Germinal center (tissue), 1 donor: ENCODE data around the gene MROH2A.

ENCODE experiments used
- DNase-seq: peaks from one replicate; pipeline ENCODE4 v3.0.0; 2012; ENCODE audit warnings: mixed read lengths, low spot score

MROH2A gene

DNA sequence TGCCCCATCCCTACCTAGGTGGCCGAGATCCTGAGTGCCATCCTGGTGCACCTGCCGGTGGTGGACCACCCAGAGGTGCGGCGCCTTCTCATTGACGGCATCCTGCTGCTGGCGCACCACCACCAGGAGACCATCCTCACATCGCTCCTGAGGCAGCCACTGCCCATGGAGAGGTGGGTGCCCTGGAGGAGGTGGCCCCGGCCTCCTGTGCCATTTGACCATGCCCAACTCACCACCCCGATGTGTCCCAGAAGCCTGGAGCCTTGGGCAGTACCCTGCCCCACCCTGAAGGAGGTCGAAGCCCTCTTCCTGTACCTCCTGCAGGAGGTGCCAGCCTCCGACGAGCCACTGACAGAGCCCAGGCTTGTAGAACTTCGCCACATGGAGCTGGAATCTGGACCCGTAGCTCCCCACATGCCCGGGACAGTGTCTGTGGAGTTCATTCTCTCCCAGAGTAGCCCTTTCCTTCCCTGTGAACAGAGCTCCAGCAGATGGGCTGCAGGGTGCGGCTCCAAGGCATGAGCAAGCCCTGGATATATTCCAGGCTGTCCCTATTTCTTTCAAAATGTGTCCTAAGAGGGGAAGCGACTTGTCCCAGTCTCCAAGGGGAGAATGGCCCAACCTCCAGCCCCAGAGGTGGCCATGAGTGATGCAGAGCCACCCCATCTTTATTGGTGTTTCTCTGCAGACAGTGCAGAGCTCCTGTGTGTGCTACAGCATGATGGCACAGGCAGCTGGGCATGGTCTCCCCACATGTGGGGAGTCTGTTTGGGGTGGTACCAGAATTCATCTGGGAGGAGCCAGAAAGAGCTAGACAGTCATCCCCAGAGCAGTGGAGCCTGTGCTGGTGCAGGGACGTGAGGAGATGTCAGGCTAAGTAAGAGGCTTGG is 42.0 kb downstream of the MROH2A start:
- no peak for DNase-seq

DNA sequence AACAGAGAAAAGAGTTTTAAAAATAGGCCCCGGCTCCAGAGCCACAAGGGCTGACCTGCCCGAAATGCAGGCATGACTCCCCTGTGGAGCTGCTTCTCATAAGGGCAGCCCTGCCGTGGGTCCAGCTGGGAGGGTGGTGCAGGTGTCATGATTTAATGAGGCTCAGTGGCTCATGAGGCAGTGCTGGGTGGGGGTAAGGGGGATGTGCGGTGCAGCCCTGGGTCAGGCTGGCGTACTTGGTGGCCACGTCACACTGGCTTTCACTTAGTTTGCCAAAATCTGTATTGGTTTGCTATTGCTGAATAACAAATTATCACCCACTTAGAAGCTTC is 42.6 kb downstream of the MROH2A start:
- DNase-seq = no peak

- DNase-seq = no peak
These were observed 43.1 kb downstream of the MROH2A start for GRCh38 chr2:233821196-233821595.

DNA sequence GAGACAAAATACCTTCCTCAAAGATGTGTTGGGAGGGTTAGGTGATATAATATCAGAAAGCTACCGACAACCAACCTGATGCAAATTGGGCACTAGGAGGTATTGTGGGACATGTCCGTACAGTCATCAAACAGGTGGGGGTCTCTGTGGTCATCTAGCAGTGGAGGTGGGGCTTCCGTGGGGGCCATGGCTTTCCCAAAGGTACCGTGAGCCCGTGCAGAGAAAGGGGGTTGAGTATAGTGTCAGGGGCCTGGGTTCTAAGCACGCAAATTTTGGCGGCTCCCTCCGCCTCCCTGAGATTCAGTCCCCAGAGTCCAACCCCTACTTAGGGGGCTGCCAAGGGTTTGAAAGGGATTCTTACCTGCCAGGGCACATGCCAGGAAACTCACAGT is 43.6 kb downstream of the MROH2A start:
- no peak for DNase-seq

DNA sequence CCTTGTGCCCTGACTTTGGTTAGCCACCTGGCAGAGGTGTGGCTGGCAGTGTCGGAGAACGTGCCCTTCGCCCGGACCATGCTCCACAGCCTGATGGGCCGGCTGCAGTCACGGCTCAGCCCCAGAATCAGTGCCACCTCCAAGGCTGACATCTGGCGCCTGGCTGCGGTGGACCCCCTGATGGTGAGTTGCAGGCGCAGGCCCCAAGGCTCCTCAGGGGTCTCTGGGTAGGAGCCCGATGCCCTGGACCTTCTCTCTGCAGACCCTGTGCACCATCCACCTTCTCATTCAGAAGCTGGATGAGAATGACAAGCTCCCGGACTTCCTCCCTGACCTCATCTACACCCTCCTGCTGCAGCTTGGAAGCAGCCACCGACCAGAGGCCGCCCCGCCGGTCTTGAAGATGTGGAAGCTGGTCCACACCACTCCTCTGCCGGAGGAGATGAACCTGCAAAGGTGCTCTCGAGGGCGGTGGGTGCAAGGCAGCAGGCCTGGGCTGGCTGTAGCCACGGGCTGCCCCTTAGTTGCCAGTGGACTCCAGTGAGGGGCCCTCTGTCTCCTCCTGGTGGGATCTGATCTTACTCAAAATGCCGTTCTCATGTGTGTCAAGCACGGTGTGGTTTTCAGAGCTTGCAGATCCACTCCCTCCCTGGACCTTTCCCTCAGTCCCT is 44.1 kb downstream of the MROH2A start:
- DNase-seq = no peak

DNA sequence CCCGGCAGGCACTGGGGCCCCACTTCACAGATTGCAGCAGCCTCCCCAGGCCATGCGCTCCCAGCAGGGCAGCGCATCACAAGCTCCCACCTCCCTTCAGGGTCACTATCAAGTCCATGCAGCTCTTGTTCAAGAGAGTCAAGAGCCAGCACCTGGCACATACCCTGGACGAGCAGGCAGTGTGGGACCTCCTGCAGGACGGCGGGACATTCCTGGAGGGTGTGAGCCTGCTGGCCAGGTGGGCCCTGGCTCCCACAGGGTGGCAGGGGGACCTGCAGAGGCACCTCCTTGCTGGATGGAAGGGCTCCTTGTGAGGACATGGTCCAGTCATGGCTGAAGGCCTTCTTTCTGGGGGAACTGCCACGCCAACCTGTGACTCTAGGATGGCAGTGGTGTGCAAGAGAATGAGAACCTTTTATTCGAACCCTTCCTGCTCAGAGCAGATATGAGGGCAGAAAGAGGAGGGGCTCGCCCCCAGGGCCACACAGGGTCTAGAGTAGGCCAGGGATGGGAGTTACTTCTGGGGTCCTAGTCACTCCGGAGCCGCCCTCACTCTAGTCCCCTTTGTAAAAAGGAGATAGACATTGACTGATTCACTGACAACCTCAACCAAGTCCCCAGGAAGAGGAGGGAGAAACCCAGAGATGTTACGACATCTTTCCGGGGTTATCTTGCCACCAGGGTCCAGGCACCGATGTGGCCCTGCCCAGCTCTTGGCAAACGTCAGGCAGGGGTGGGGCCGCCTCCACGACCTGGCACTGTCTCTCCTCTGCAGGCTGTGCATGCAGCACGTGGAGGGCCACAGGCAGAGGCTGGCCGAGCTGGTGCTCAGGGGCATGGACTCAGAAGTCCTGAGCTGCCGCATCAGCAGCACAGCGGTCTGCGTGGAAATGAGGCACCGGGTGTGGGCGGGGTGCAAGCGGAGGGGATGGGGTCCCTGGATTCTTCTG is 44.9 kb downstream of the MROH2A start:
- no peak for DNase-seq

- no peak for DNase-seq
These were observed 45.6 kb downstream of the MROH2A start for GRCh38 chr2:233823731-233824121.

- DNase-seq = no peak
These were observed 46.2 kb downstream of the MROH2A start for GRCh38 chr2:233824373-233824772.

- DNase-seq = no peak
These were observed 50.5 kb downstream of the MROH2A start for GRCh38 chr2:233828546-233829192.

DNA sequence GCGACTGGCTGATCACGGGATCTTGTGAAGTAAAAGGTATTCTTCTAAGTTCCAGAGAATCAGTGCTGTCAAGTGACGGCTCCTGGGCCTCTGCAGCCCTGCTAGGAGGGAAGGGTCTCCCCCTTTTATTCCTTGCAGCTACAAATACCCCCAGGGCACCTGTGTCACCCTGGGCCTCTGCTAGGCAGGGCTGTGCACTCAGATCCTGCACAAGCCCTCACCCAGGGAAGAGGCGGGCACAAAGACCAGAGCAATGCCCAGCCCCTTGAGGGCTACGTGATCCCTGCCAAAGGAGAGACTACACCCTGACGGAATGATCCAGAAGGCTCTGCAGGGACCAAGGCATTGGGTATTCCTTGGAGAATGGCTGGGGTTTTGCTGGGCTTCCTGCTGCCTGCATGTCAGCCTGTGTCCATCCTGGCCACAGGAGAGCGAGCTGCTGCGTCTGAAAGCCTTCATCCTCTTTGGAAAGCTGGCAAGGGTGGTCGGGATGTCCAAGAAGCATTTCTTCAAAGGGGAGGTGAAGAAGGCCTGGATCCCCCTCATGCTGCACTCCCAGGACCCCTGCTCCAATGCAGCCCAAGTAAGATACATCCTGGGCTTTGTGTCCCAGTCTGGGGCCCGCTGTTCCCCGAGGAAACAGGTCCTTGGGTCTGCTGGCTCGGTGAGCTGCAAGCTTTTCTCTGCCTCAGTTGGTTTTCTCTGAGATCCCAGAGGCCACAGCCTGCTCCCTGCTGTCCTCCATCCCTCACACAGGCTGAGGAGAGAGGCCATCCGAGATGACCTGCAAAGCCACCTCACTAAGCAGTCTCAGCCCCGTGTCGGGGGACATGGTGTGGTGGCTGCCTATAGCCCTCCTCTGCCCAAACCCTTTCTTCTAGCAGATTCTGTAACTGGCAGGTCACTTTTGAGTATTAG is 51.3 kb downstream of the MROH2A start:
- DNase-seq = no peak

GRCh38 chr2:233830111-233830802 is 52.1 kb downstream of the MROH2A start:
- no peak for DNase-seq

DNA sequence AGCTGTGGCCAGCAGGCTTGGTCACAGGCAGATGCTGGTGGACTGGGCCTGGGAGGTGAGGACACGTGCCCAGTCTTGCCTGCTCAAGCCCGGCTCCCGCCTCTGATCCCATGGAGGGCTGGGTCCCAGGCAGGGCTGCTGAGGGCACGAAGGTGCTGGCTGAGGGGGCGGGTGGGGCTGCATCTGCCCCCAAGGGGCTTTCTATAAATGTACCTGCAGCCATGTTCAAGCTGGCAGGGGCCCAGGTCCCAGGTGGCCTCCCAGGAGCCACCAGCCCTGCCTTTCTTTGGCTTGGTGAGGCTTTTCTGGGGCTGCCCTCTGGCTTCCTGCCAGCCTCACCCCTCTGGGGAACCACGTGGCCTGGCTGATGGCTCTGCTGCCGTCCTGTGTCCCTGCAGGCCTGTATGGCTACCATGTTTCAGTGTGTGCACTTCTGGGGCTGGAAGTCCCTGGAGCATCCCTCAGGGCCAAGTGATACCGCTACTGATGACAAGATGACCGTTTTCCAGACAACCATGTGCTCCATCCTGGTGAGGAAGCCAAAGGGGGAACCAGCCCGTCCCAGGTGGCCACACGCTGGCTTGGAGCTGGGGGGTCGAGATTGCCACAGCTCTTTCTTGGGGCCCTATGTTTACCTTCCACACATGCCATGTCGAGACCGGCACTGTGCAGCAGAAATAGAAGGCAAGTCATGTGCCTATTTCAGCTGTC is 53.0 kb downstream of the MROH2A start:
- peak; percentile 21 for DNase-seq

DNA sequence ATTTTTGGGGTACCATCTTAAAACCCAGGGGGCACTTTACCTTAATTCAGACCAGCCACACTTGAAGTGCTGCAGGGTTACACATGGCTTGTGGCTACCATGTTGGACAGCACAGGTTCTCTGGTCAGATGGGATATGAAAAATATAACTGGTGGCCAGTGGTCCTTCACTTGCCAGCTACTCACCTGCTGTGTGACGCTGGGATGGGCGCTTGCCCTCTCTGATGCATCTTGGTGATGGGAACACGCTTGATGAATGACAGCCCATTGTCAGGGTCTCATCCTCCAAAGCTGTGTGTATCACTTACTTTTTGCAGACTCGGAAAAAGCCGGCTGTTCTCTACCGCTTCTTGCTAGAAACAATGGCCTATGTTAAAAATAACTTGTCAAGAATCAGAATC is 53.7 kb downstream of the MROH2A start:
- DNase-seq = no peak

DNA sequence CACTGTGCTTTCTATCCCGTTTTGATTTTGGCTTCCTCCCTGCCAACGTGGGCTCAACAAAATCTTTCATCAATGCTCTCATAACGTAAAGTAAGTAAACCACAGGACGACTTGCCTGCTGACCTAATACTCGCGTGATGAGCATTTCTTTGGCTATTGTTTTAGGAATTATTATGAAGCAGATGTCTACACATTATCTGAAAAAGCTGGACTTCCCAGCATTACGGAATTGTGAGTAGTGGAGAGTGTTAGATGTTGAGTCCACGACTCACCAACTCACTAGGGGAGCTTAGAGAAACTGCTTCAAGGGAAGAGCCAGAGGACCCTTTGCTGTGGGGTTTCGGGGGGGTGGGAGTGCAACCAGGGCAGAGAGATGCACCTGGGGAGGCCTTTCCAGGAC is 54.3 kb downstream of the MROH2A start:
- no peak for DNase-seq

GRCh38 chr2:233832869-233833311 is 54.8 kb downstream of the MROH2A start:
- peak; percentile 26 for DNase-seq

- no peak for DNase-seq
These were observed 55.2 kb downstream of the MROH2A start for GRCh38 chr2:233833345-233833744.

DNA sequence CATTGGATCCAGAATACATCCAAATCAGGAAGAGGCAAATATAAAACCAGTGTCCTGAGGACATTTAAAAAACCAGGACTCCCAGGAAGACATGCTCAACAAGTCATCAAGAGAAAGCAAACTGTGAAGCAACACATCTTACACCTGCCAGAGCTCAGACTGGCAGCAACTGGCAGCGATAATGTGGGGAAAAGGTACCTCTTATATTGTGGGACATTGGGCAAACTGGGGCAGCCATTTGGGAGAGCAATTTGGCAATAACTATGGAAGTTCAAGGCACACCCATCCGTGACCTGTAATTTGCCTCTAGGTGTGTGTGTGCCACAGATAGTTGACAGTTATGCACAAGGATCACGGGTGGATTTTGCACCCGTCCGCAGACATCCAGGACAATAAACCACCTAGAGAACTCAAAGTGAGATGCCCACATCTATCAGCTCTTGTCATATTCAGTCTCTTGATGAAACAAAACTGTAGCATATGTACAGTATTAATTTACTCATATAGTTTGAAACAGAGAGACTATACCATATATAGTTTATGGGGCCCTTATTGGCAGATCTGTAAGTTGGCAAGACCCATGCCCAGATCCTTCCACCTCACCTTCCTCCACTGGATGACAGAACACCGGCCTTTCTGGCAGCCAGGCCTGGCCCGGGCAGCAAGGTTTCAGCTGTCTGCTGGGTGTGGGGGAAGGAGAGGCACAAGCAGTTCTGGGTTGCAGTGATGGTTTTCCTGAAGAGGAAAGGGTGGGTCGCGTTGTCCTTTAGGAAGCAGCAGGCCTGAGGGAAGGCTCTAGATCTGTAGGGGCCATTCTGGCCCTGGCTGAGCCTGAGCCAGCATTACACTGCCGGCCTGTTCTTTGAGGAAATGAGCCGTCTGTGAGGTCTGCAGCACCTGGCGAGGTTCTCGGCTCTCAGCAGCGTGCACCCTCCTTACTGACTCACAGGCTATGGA is 57.4 kb downstream of the MROH2A start:
- DNase-seq = no peak

GRCh38 chr2:233836359-233836758 is 58.2 kb downstream of the MROH2A start:
- DNase-seq = no peak
